Muscle layer of colon (tissue), 2 donors: ENCODE measurements around the gene LTV1.
"Not testable (repeated sequence)": the region's sequence is repeated elsewhere in the genome, so short reads cannot be mapped to it uniquely, and the experiment has no call there.

Experiments used
- H3K27ac ChIP-seq: one replicate; pipeline ENCODE4 v1.7.0; 2013; ENCODE audit warnings: low read depth, mild to moderate bottlenecking, low read length, moderate library complexity
- H3K27me3 ChIP-seq, 2 donors: one replicate each; pipeline ENCODE4 v1.7.0; 2013; ENCODE audit warnings: low read length in 2 of 2, mild to moderate bottlenecking in 2 of 2; ENCODE audit not compliant: insufficient read depth in 2 of 2, control insufficient read depth in 1 of 2
- H3K36me3 ChIP-seq: one replicate; pipeline ENCODE4 v1.7.0; 2013; ENCODE audit warnings: mild to moderate bottlenecking, low read length; ENCODE audit not compliant: insufficient read depth
- H3K4me1 ChIP-seq: one replicate; pipeline ENCODE4 v1.7.0; 2013; ENCODE audit warnings: mild to moderate bottlenecking, low read length; ENCODE audit not compliant: insufficient read depth
- H3K4me3 ChIP-seq, 2 donors: one replicate each; pipeline ENCODE4 v1.7.0; 2013; ENCODE audit warnings: low read length in 2 of 2, low read depth in 1 of 2, mild to moderate bottlenecking in 1 of 2, moderate library complexity in 1 of 2
- H3K9ac ChIP-seq: one replicate; pipeline ENCODE4 v1.7.0; 2013; ENCODE audit warnings: low read length
- H3K9me3 ChIP-seq: one replicate; pipeline ENCODE4 v1.7.0; 2013; ENCODE audit warnings: mild to moderate bottlenecking, low read length
- donor health status: abdominal sarcoma.
- donor health status: Adenocarcinoma of cecum.

LTV1 gene

GRCh38 chr6:143872201-143872600, 29.1 kb downstream of the LTV1 start:
- H3K9me3 ChIP-seq: no peaks in the 10 kb centered on the region
- H3K4me1 ChIP-seq: no peaks in the 10 kb centered on the region
- no peak overlapping the region for H3K9ac ChIP-seq
- no peak overlapping the region for H3K4me3 ChIP-seq
- no peak overlapping the region for H3K27ac ChIP-seq
- no peaks in the 10 kb centered on the region for H3K27me3 ChIP-seq
- no peaks in the 10 kb centered on the region for H3K36me3 ChIP-seq

GRCh38 chr6:143873600-143873999, 30.5 kb downstream of the LTV1 start:
- H3K9ac ChIP-seq: not testable (repeated sequence)

GRCh38 chr6:143874503-143874902, 31.4 kb downstream of the LTV1 start:
- H3K4me3 ChIP-seq, H3K27me3 ChIP-seq, H3K4me1 ChIP-seq, H3K9ac ChIP-seq, H3K36me3 ChIP-seq, H3K27ac ChIP-seq, H3K9me3 ChIP-seq: not testable (repeated sequence)

More at GRCh38 chr6:143873600-143873999, 30.5 kb downstream of the LTV1 start:
- not testable (repeated sequence) for H3K9me3 ChIP-seq, H3K4me3 ChIP-seq, H3K27me3 ChIP-seq, H3K36me3 ChIP-seq, H3K4me1 ChIP-seq, H3K27ac ChIP-seq

- H3K4me3 ChIP-seq: no peak overlapping the region
- H3K9ac ChIP-seq: no peak overlapping the region
- H3K9me3 ChIP-seq: no peaks in the 10 kb centered on the region
- H3K27ac ChIP-seq: no peak overlapping the region
- H3K4me1 ChIP-seq: no peaks in the 10 kb centered on the region
- H3K36me3 ChIP-seq: no peaks in the 10 kb centered on the region
- no peaks in the 10 kb centered on the region for H3K27me3 ChIP-seq
Measured at GRCh38 chr6:143877584-143878271, 34.6 kb downstream of the LTV1 start.

- H3K36me3 ChIP-seq: no peaks in the 10 kb centered on the region
- no peak overlapping the region for H3K9ac ChIP-seq
- no peaks in the 10 kb centered on the region for H3K4me1 ChIP-seq
- no peaks in the 10 kb centered on the region for H3K27me3 ChIP-seq
- H3K4me3 ChIP-seq: no peak overlapping the region
- no peak overlapping the region for H3K27ac ChIP-seq
- H3K9me3 ChIP-seq: no peaks in the 10 kb centered on the region
Measured at GRCh38 chr6:143878272-143878760, 35.2 kb downstream of the LTV1 start.

- Histone ChIP-seq H3K9me3 (no peaks in the 10 kb centered on the region), H3K27me3 (no peaks in the 10 kb centered on the region), H3K36me3 (no peaks in the 10 kb centered on the region), H3K4me1 (no peaks in the 10 kb centered on the region), H3K4me3 (no peak overlapping the region), H3K27ac (no peak overlapping the region), H3K9ac (no peak overlapping the region)
Measured at GRCh38 chr6:143880412-143880811, 37.3 kb downstream of the LTV1 start.

GRCh38 chr6:143882401-143882930, 39.3 kb downstream of the LTV1 start:
- H3K4me1 ChIP-seq: no peaks in the 10 kb centered on the region
- H3K9me3 ChIP-seq: no peaks in the 10 kb centered on the region
- H3K27ac ChIP-seq: no peak overlapping the region
- H3K9ac ChIP-seq: no peak overlapping the region
- H3K27me3 ChIP-seq: no peaks in the 10 kb centered on the region
- H3K4me3 ChIP-seq: no peak overlapping the region
- H3K36me3 ChIP-seq: no peaks in the 10 kb centered on the region

- no peaks in the 10 kb centered on the region for H3K4me1 ChIP-seq
Measured at GRCh38 chr6:143884216-143884900, 41.2 kb downstream of the LTV1 start.

GRCh38 chr6:143885116-143885515, 42.0 kb downstream of the LTV1 start:
- H3K4me1 ChIP-seq: no peaks in the 10 kb centered on the region
- H3K27me3 ChIP-seq: no peaks in the 10 kb centered on the region
- no peak overlapping the region for H3K9ac ChIP-seq
- H3K36me3 ChIP-seq: no peaks in the 10 kb centered on the region
- no peak overlapping the region for H3K4me3 ChIP-seq
- no peak overlapping the region for H3K27ac ChIP-seq
- H3K9me3 ChIP-seq: no peaks in the 10 kb centered on the region

More at GRCh38 chr6:143884216-143884900, 41.2 kb downstream of the LTV1 start:
- no peaks in the 10 kb centered on the region for H3K36me3 ChIP-seq
- H3K4me3 ChIP-seq: no peak overlapping the region
- no peaks in the 10 kb centered on the region for H3K9me3 ChIP-seq
- H3K9ac ChIP-seq: no peak overlapping the region
- H3K27ac ChIP-seq: no peak overlapping the region
- H3K27me3 ChIP-seq: no peaks in the 10 kb centered on the region

GRCh38 chr6:143894655-143895054, 51.5 kb downstream of the LTV1 start:
- H3K4me1 ChIP-seq: no peaks in the 10 kb centered on the region
- no peaks in the 10 kb centered on the region for H3K36me3 ChIP-seq
- no peaks in the 10 kb centered on the region for H3K27me3 ChIP-seq
- no peak overlapping the region for H3K4me3 ChIP-seq
- H3K27ac ChIP-seq: no peak overlapping the region
- H3K9ac ChIP-seq: no peak overlapping the region
- no peaks in the 10 kb centered on the region for H3K9me3 ChIP-seq

GRCh38 chr6:143896126-143896860, 53.2 kb downstream of the LTV1 start:
- Histone ChIP-seq H3K27me3 (no peaks in the 10 kb centered on the region), H3K27ac (no peak overlapping the region), H3K9me3 (no peaks in the 10 kb centered on the region), H3K4me1 (no peaks in the 10 kb centered on the region), H3K36me3 (no peaks in the 10 kb centered on the region), H3K9ac (no peak overlapping the region), H3K4me3 (no peak overlapping the region)
